CD4-positive, alpha-beta T cell treated with Interleukin-2 at 100 ng/mL for 4 hours (primary cell): Measurements from ENCODE around the gene ASMTL.
"Not testable (repeated sequence)": the region's sequence is repeated elsewhere in the genome, so short reads cannot be mapped to it uniquely, and the experiment has no call there.

Experiments used
- DNase-seq: peaks from one replicate; pipeline ENCODE4 v3.0.0-alpha.2; 2020; ENCODE audit warnings: low spot score

ASMTL gene

GRCh38 chrX:1388651-1389050 lies 64.1 kb downstream of the ASMTL start:
- no peak for DNase-seq

GRCh38 chrX:1387141-1387776 lies 65.5 kb downstream of the ASMTL start:
- no peak for DNase-seq

DNA sequence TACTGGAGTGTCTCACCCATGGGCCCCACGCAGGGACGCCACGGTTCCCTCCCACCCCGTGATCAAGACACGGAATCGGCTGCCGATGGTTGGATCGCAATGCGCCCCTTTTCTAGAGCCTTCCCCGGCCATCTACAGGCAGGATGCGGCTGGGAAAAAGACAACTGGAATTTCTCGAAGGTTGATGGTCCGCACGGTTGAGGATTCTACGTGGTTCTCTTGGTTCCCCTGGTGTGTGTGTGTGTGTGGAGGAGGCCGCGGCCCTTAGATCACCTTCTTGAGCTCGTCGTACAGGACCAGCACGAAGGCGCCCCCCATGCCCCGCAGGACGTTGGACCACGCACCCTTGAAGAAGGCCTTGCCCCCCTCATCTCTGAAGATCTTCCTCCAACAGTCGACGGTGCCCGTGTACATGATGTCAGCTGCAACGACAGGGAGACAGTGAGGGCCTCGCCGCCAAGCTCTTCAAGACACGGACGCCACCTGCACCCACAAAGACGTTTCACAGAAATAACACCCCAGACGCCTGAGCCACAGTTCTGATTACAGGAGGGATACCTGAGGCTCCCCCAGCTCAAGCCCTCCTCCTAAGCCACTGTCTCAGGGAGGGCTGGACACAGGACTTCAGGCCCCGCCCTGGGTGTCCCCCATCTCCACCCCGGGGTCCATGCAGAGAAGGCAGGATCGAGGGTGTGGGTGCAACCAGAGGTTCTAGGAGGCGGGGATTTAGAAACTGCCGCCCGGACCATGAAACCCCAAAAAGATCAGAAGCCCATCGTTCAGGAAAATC lies 66.2 kb downstream of the ASMTL start:
- DNase-seq, result no peak

- no peak for DNase-seq
Observed at GRCh38 chrX:1385253-1386223, 67.2 kb downstream of the ASMTL start.

DNA sequence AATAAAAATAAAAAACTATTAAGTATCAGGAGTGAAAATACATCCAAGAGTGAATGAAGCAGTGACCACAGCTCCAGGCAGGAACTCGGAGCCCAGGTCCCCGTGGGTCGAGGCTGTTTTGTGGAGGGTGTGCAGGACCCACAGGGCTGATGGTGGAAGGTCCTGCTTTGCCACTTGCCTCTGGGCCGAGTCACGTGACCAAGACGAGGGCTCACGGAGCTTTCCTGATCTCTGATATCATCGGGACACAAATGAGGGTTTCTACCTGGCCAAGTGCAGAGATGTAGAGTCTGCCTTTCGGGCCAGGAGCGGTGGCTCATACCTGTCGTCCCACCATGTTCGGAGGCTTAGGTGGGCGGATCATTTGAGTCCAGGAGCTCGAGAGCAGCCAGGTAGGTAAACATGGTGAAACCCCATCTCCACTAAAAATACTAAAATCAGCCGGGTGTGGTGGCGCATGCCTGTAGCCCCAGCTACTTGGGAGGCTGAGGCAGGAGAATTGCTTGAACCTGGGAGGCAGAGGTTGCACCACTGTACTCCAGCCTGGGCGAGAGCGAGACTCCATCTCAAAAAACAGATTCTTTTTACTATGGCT lies 68.0 kb downstream of the ASMTL start:
- no peak for DNase-seq

GRCh38 chrX:1380672-1381233 lies 72.0 kb downstream of the ASMTL start:
- no peak for DNase-seq

DNA sequence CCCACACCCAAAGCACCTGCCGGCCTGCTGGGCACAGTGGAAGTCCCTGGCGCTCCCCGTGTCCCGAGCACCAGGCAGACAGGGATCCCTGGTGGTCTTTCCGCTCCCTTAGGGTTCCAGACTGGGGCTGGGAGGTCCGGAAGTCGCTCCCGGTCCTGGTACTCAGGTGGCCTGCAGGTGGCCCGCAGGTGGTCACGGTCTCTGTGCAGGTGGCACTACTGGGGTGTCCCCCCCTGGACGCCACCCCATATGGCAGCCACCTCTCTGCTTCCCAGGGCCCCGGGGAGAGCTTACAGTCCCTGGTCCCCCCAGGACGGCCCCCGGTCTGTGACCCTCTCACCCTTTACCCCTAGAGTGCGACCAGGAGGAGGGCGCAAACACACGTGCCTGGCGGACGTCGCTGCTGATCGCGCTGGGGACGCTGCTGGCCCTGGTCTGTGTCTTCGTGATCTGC lies 74.4 kb downstream of the ASMTL start:
- DNase-seq, result no peak

DNA sequence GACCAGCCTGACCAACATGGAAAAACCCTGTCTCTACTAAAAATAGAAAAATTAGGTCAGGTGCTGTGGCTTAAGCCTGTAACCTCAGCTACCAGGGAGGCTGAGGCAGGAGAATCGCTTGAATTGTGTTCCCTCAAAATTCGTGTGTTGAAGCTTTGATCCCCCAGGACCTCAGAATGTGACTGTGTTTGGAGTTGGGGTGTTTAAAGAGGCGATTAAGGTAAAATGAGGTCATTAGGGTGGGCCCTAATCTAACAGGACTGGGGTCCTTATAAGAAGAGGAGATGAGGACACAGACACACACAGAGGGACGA lies 84.4 kb downstream of the ASMTL start:
- DNase-seq, result no peak

DNA sequence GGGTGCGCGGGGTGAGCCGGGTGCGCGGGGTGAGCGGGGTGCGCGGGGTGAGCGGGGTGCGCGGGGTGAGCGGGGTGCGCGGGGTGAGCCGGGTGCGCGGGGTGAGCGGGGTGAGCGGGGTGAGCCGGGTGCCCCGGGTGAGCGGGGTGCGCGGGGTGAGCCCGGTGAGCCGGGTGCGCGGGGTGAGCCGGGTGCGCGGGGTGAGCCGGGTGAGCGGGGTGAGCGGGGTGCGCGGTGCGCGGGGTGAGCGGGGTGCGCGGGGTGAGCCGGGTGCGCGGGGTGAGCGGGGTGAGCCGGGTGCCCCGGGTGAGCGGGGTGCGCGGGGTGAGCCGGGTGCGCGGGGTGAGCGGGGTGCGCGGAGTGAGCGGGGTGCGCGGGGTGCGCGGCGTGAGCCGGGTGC lies 86.3 kb downstream of the ASMTL start:
- DNase-seq, result not testable (repeated sequence)

DNA sequence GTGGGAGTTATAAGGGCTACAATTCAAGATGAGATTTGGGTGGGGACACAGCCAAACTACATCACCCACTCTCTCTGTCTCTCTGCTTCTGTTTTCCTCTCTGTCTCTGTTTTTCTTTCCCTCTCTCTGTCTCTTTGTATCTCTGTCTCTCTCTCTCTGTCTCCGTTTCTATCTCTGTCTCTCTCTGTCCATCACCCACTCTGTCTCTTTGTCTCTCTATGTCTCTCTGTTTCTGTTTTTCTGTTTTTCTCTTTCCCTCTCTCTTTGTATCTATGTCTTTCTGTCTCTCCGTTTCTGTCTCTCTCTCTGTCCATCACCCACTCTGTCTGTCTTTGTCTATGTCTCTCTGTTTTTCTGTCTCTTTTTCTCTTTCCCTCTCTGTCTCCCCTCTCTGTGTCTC lies 90.8 kb downstream of the ASMTL start:
- no peak for DNase-seq

- DNase-seq, result no peak
Observed at GRCh38 chrX:1361275-1361674, 91.4 kb downstream of the ASMTL start.

GRCh38 chrX:1360171-1360570 lies 92.5 kb downstream of the ASMTL start:
- no peak for DNase-seq

- DNase-seq, result no peak
Observed at GRCh38 chrX:1359477-1359873, 93.2 kb downstream of the ASMTL start.

GRCh38 chrX:1358793-1359476 lies 93.8 kb downstream of the ASMTL start:
- no peak for DNase-seq

- DNase-seq, result no peak
Observed at GRCh38 chrX:1357993-1358392, 94.7 kb downstream of the ASMTL start.

- no peak for DNase-seq
Observed at GRCh38 chrX:1355131-1356046, 97.3 kb downstream of the ASMTL start.

DNA sequence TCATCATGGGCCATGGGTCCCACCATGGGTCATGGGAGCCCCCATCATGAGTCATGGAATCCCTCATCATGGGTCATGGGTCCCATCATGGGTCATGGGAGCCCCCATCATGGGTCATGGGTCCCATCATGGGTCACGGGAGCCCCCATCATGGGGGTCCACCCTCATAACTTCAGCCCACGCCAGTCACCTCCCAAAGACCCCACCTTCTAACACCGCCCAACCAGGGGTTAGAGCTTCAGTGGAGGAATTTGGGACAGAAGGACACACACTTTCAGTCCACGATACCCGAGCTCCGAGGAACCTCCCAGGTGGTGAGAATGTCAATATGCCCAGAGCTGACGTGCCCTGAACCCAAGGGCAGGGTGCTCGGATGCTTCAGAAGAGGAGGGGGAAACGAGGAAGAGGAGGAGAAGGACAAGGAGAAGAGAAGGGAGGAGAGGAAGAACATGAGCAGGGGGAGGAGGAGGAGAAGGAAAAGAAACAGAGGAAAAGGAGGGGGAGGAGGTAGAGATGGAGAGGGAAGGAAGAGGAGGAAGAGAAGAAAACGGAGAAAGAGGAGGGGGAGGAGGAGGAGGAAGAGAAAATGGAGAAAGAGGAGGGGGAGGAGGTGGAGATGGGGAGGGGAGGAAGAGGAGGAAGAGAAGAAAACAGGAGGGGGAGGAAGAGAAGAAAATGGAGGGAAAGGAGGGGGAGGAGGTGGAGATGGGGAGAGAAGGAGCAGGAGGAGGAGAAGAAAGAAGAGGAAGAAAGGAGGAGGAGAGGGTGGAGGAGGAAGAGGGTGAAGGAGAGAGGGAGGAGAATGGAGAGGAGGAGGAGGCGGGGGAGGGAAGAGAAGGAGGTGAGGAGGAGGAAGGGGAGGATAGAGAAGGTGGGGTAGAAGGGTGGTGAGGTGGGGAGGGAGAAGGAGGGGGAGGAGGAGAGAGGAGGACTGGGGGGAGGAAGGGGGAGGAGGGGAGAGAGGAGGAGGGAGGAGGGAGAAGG lies 98.4 kb downstream of the ASMTL start:
- no peak for DNase-seq
